Medulla oblongata (tissue), 1 donor: Measurements from ENCODE around the gene KLF16.
A peak's percentile ranks its signal among the peaks of the same experiment; 100 is the strongest.
"Not testable (repeated sequence)": the region's sequence is repeated elsewhere in the genome, so short reads cannot be mapped to it uniquely, and the experiment has no call there.

ENCODE experiments used
- DNase-seq: peaks from one replicate; pipeline ENCODE4 v3.0.0-alpha.2; 2015; ENCODE audit errors: extremely low spot score

Gene KLF16

DNA sequence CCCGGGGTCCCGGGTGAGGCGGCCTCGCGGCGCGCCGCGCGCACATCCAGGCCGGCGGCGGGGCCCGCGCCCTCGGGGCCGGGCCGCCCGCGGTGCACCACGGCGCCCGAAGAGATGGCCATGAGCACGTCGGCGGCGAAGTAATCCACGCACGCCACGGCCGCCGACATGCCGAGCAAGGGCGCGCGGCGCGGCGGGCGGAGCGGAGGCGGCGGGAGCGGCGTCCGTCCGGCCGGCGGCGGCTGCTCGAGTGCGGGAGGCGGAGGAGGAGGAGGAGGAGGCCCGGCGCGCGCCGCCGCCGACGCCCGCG is at the start of gene KLF16:
Gene KLF16 (minus strand): TSS at position 252 of the 310 bp plus-strand sequence. CDS start 82 bp downstream, at position 170.
- DNase-seq, result no peak

DNA sequence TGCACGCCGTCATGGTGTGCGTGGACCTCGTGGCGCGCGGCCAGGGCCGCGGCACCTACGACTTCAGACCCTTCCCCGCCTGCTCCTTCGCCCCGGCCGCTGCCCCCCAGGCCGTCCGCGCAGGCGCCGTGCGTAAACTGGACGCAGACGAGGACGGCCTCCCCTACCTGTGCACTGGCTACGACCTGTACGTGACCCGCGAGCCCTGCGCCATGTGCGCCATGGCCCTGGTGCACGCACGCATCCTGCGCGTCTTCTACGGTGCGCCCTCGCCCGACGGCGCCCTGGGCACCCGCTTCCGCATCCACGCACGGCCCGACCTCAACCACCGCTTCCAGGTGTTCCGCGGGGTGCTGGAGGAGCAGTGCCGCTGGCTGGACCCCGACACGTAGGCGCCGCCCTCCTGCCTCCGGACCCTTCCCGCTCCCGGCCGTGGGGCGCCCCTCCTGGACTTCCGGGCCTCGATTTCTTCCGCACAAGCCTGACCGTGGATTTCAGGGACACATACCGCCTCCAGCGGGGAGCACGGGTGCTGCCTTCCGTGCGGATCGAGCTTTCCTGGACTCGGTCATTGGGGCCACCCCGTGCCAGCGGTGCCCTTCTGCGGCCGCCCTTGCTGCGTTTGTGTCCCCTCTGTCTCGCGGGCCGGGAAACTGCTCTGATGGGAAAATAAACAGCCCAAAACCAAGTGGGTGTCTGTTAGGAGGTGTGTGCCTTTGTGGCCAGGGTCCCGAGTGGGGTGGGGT is 49.6 kb upstream of the KLF16 start:
- DNase-seq, result no peak

DNA sequence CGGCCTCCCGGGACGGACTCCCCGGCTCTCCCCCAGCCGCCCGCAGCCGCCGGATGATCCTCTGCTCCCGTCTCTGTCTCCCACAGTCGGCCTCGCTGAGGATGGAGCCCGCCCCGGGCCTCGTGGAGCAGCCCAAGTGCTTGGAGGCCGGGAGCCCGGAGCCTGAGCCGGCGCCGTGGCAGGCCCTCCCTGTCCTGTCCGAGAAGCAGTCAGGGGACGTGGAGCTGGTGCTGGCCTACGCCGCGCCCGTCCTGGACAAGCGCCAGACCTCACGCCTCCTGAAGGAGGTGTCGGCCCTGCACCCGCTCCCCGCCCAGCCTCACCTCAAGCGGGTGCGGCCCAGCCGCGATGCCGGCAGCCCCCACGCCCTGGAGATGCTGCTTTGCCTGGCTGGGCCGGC is 48.6 kb upstream of the KLF16 start:
- no peak for DNase-seq

DNA sequence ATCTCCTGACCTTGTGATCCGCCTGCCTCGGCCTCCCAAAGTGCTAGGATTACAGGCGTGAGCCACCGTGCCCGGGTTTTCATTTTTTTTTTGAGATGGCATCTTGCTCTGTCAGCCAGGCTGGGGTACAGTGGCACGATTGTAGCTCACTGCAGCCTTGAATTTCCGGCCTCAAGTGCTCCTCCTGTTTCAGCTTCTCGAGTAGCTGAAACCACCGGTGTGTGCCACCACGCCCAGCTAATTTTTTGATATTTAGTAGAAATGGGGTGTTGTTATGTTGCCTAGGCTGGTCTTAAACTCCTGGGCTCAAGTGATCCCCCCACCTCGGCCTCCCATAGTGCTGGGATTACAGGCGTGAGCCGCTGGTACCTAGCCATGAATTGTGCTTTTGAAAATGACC is 47.7 kb upstream of the KLF16 start:
- no peak for DNase-seq

DNA sequence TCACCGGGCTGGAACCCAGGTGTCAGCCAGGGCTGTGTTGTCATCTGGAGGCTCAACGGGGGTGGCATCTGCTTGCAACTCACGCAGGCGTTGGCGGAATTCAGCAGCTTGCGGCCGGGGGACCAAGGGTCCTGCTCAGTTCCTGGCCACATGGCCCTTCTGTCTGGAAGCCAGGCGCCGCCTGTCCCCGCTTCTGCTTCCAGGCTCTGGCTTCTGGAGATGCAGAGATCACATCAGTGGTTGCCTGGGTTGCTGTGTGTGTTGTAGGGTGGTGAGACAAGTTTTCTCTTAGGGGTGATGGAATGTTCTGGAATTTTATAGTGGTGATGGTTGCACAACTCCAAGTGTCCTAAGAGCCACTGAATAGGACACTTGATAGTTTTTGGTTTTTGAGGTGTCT is 46.8 kb upstream of the KLF16 start:
- peak; percentile 53 for DNase-seq

DNA sequence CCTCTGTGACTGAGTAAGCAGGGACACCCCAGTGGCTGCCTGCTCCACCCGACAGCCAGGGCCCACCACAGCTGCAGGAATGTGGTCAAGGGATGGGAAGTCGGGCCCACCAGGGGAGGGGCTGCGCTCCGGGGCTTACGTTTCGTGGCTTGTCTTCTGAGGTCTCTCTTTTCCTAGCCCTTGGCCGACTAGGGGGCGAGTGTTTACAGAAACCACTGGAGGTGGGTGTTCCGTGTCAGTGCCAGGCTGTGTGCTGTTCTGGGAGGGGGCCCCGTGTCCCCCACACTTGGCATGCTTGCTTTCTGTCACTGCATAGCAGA is 46.3 kb upstream of the KLF16 start:
- DNase-seq, result no peak

DNA sequence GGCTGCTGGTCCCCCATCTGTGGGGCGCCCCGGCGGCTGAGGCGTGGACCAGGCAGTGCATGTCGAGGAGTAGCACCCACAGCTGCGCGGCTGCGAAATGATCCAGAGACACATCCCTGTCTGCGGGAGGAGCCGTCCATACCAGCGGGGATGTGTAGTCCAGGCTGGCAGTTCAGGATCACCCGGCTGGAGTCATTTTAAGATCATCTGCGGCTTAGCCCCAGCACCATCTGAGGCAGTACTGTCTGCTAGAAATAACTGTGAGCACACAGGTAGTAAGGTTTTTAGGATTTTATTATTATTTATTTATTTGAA is 44.9 kb upstream of the KLF16 start:
- no peak for DNase-seq

DNA sequence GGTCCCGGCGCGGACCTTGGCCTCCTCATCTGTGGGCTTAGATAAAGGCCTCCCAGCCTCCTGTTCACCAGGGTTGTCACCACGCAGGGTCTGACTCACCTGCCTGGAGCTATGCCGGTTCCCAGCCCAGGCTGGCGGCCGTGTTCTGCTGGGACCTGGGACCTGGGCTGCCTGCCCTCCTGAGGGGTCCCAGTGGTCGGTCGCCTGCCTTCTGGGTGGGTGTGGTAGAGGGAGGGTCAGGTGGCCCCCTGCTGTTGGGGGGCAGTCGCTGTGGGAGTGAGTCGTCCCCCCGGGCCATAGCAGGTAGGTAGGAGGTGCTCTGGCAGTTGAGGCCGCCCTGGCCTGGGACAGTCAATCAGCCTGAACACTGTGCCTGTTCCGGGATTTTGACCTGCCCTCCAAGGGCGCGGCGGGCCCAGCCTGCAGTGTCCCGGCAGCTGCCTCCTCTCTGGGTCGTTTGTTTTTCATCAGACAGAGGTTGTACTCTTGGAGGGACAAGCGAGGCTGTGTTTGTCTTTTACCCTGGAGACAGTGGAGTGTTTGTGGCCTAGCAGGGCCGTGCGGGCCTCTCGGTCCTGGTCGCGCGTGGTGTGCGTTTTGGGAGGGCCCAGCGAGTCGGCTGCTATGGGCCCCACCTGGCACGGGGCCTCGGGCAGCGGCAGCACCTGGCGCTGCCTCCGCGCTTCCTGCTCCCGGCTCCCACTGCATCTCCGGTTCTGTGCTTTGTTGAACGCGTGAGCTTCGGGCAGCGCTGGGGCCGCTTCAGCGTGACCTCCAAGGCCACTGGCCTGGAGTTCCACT is 44.4 kb upstream of the KLF16 start:
- peak; percentile 68 for DNase-seq

DNA sequence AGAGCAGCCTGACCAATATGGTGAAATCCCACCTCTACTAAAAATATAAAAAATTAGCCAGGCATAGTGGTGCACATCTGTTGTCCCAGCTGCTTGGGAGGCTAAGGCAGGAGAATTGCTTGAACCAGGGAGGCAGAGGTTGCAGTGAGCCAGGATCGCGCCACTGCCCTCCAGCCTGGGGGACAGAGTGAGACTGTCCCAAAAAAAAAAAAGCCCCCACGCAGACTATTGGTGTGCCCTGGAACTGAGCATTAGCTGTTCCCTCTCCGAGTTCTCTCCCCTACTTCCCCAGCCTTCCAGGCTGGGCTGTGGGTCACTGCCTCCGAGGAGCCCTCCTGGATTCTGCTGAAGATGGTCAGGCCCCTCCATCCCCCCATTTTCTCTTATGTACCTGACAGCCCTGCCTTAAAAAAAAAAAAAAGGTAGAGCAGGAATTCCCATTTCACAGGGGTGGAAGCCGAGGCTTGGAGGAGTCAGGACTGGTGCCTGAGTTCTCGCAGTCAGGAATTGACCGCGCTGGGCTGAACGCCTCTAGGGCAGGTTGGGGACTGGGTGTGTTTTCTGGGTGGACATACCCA is 43.7 kb upstream of the KLF16 start:
- no peak for DNase-seq

DNA sequence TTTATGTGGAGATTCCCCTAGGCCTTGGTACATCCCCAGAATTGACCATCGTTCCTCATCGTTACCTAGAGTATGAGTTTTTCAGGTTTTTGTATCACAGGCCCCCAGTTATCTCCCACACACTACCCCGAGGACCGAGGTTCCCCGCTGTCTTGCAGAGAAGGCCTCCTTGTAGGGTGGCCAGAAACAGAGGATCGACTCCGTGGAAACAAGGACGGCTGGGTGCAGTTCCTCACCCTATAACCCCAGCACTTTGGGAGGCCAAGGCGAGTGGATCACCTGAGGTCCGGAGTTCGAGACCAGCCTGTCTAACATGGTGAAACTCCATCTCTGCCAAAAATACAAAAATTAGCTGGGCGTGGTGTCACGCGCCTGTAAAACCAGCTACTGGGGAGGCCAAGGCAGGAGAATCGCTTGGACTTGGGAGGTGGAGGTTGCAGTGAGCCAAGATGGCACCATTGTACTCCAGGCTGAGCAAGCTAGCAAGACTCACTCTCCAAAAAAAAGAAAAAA is 42.5 kb upstream of the KLF16 start:
- no peak for DNase-seq

DNA sequence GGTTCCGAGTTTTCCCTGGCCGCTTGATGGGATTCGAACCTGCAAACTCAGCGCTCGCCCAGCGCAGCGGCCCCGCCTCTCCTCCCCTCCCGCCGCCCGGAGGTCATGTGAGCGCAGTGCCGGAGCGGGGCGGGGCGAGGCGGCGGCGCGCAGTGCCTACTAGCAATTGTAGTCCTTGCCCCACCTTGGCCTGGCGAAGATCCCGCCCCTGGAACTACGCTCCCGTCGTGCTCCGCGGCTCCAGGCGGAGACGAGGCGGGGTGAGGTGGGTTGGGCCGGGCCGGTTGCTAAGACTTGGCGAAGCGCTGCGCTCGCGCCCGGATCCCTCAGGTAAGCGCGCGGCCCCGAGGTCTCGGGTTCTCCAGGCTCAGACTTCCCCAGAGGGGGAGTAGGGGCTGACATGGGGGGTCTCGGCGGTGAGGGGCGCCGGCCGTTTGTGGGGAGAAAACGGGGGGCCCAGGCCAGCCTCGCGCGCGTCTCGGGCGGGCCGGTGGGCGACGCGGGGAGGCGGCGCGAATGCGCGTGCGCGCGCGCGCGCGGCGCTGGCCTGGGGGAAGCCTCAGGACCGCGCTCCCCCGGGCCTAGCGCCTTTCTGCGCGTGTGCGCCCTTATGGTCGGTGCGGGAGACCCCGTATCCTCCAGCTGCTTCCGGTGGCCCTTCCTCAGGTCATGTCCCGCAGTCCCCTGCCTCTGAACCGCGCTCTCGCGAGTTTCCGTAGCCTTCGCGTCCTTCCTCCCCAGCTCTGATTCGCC is 41.9 kb upstream of the KLF16 start, which contains the start of the genes ADAT3 and SCAMP4:
Gene ADAT3 (plus strand): TSS at position 290 of the 753 bp plus-strand sequence. CDS start 6,649 bp downstream, outside the sequence.
Gene SCAMP4 (plus strand): TSS at position 290 of the 753 bp plus-strand sequence. CDS start 9,621 bp downstream, outside the sequence.
- peak; percentile 98 for DNase-seq

DNA sequence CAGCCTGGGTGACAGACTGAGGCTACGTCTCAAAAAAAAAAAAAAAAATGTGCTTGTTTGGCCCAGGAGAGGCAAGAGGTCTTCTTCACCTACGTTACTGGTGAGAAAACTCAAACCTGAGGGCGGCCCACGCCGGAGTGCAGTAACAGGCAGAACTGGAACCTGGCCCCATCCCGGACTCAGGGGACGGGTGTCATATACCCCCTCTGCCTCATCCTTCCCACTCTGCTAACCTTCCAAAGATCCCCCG is 41.4 kb upstream of the KLF16 start:
- no peak for DNase-seq

DNA sequence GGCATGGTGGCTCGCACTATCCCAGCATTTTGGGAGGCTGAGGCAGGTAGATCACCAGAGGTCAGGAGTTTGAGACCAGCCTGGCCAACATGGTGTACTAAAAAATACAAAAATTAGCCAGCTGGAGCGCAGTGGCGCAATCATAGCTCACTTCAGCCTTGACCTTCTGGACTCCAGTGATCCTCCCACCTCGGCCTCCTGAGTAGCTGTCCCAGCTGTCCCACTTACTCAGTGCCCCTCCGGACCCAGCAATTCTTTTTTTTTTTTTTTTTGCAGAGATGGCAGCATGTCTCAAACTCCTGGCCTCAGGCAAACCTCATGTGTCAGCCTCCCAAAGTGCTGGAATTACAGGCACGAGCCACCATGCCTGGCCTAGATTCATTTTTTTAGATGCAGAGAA is 39.5 kb upstream of the KLF16 start:
- no peak for DNase-seq

DNA sequence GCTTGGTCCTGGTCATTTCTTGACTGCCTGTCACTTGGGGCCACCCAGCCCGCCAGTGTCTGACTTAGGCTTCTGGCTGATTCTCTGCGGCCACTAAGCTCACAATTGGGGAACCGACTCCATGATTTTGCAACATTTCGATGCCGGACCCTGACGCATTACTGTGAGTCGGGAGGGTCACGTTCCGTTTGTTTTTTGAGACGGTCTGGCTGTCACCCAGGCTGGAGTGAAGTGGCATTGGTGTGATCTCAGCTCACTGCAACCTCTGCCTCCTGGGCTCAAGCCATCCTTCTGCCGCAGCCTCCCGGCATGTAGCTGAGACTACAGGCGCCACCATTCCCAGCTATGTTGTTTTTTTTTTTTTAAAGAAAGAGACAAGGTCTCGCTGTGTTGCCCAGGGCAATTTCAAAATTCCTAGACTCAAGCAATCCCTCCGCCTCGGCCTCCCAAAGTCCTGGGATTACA is 38.6 kb upstream of the KLF16 start:
- DNase-seq, result peak; percentile 82

DNA sequence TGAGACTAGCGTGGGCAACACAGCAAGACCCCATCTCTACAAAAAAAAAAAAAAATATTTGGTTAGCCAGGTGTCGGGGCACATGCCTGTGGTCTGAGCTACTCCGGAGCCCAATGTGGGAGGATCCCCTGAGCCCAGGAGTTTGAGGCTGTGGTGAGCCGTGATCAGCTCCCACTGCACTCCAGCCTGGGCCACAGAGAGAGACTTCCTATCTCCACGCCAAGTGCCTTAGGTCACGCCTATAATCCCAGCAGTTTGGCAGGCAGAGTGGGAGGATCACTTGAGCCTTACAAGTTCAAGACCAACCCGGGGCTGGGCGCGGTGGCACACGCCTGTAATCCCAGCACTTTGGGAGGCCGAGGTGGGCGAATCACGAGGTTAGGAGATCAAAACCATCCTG is 33.1 kb upstream of the KLF16 start:
- DNase-seq, result no peak

DNA sequence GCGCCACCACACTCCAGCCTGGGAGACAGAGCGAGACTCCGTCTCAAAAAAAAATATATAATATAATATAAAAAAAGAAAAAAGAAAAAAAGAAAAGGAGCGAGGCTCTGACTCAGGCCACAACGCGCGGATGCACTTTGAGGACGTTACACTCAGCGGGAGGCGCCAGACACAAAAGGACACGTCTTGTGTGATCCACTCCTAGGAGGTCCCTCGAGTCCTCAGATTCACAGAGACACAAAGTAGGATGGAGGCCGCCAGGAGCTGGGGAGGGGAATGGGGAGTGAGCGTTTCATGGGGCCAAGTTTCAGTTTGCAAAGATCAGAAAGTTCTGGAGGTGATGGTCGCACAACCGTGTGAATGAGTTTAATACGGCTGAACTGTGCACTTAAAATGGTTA is 30.4 kb upstream of the KLF16 start:
- no peak for DNase-seq

DNA sequence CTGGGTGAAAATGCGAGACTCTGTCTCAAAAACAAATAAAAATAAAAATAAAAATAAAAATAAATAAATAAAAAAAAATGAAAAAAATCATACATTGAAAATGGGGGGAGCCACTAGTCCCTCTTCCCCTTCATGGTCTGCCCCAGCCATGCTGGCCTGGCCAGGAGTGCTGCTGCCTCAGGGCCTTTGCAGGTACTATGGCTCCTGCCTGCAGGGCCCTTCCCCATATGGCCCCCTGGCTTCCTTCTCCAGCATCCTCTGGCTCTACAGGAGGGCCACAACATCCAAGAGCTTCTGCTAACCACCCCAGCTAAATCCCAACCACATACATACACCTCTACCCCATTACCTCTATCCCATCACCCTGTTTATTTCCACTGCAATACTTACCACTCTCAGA is 26.5 kb upstream of the KLF16 start:
- no peak for DNase-seq

DNA sequence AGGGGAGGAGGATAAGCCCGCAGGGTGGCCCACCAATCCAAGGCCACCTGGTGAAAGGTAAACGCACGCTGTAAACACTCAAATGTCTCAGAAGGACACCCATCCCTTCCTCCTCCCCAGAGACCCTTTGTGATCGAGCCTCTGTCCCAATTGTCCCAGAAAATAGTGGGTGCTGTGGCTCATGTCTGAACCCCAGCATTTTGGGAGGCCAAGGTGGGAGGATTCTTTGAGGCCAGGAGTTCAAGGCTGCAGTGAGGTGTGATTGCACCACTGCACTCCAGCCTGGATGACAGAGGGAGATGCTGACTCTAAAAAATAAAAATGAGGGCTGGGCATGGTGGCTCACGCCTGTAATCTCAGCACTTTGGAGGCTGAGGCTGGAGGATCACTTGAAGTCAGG is 25.0 kb upstream of the KLF16 start:
- DNase-seq, result no peak

DNA sequence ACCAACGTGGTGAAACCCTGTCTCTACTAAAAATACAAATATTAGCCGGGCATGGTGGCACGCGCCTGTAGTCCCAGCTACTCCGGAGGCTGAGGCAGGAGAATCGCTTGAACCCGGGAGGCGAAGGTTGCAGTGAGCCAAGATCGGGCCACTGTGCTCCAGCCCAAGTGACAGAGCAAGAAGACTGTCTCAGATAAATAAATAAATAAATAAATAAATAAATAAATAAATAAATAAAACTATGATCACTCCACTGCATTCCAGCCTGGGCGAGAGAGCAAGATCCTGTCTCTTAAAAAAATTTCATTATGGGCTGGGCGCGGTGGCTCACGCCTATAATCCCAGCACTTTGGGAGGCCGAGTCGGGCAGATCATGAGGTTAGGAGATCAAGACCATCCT is 23.0 kb upstream of the KLF16 start:
- DNase-seq, result not testable (repeated sequence)

DNA sequence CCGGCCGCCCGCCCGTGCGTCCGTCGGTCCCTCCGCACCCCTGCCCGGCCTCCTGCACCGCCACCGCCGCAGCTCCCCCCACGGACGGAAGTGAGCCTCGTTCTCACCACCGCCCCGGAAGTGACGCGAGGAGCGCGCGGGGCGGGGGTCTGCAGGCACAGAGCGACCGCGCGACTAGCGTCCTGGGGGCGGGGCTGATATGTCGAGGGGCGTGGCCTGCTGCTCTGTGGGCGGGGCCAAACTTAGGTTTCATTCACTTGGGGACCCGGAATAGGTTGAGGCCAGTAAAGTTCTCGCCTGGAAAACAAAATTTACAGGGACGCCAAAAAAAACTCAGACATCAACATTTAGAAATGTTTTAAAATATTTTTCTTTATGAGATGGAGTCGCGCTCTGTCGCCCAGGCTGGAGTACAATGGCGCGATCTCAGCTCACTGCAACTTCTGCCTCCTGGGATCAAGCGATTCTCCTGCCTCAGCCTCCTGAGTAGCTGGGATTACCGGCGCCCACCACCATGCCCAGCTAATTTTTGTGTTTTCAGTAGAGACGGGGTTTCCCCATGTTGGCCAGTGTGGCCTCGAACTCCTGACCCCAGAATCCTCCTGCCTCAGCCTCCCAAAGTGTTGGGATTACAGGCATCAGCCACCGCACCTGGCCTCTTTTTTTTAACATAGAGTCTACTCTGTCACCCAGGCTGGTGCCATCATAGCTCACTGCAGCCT is 22.2 kb upstream of the KLF16 start, which contains the start of gene ABHD17A:
Gene ABHD17A (minus strand): TSS at position 99 of the 722 bp plus-strand sequence. CDS start 3,930 bp downstream, outside the sequence.
- DNase-seq, result peak; percentile 96

DNA sequence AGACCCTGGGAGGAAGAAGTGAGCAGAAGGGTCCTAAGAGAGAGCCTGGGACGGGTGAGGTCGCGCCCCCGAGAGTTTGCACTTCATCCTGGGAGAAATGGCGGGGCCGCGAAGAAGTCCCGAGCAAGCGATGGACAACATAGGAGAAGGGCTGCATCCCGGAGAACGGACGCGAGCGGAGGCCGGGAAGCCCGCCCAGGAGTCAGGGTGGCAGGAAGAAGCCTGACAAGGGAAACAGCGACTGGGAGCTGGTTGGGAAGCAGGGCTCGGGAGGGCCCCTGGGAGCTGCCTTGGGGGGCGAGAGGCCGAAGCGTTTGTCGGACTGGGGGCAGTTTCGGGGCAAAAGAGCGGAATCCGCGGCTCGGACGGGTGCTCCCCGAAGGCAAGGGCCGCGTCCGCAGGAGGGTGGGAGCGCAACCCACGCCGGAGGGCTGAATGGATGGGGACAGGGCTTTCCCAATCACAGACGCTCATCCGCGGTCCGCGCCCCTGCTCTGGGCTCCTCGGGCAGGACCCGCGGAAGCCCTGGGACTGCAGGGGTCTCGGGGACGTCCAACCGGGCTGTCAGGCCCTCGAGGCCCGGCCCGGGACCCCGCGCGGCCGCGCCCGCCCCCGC is 21.4 kb upstream of the KLF16 start:
- peak; percentile 5 for DNase-seq
